ENCODE measurements around the gene GLT1D1.
A peak's percentile ranks its signal among the peaks of the same experiment; 100 is the strongest.

Gene GLT1D1

DNA sequence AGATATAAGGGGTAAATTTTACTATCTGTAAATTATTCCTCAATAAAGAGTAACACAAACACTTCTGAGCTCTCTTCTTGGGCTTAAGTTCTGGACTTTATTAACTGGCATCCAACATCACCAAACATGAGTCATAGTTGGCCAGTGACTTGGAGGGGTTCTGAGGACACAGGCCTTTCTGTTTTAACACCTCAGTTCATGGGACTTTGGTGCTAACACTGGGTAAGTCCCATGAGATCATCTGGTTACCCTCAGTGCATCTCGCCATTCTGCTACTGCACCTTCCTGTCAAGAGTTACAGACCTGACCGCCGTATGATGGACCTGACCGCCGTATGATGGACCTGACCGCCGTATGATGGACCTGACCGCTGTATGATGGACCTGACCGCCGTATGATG, 39.4 kb upstream of the GLT1D1 start:
- H3K9ac ChIP-seq (ENCODE audit: low read depth, low read length), result no peak overlapping the region
- peaks cover 47% of the 10 kb centered on the region for H3K36me3 ChIP-seq (ENCODE audit: control insufficient read depth, insufficient read depth, low read length)
- no peaks in the 10 kb centered on the region for H3K9me3 ChIP-seq (ENCODE audit: control insufficient read depth, insufficient read depth, low read length)
- no peak overlapping the region for H3K27ac ChIP-seq (ENCODE audit: low read depth, low read length)
- peaks cover 20% of the 10 kb centered on the region for H3K4me1 ChIP-seq (ENCODE audit: control insufficient read depth, insufficient read depth, low read length)
- no peak overlapping the region for H3K4me3 ChIP-seq (ENCODE audit: low read depth, low read length)
- H3K27me3 ChIP-seq (ENCODE audit: control insufficient read depth, insufficient read depth, low read length), result no peaks in the 10 kb centered on the region

DNA sequence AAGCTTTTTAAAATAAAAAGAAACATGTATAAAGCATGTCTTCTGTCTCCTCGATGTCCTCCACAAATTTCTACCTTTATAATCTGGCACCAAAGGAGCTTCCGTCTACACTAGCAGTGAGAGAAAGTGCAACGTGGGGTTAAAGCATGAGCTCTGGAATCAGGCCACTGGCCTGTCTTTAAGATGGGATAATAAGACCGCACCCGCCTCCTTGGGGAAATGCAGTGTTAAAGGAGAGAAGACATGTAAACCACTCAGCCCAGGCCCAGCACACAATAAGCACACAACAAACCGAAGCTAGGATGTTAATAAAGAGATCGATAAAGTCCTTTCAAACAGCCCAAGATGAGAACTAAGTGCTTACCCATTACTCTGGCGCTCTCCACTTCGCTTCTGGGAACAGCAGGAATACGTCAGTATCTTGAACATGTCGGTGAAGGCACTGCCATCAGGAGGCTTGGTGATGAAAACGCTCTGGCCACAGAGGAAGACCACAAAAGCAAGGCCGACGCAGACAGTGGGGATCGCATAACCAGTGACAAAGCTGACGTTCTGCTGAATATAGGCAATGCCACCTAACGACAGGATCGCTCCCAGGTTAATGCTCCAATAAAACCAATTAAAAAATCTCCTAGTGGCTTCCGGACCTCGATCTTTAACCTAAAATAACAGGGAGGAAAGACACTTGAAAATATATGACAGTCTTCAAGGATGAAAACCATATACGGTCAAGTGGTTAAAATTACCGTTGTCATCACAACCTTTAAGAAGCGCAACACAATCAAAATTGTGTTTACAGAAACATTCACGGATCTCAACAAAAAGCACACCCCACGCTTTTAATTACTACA, 38.6 kb upstream of the GLT1D1 start:
- Histone ChIP-seq H3K27ac (ENCODE audit: low read depth, low read length) (no peak overlapping the region), H3K4me1 (ENCODE audit: control insufficient read depth, insufficient read depth, low read length) (peaks cover 22% of the 10 kb centered on the region), H3K27me3 (ENCODE audit: control insufficient read depth, insufficient read depth, low read length) (no peaks in the 10 kb centered on the region), H3K4me3 (ENCODE audit: low read depth, low read length) (no peak overlapping the region), H3K36me3 (ENCODE audit: control insufficient read depth, insufficient read depth, low read length) (peaks cover 40% of the 10 kb centered on the region), H3K9ac (ENCODE audit: low read depth, low read length) (no peak overlapping the region), H3K9me3 (ENCODE audit: control insufficient read depth, insufficient read depth, low read length) (no peaks in the 10 kb centered on the region)

DNA sequence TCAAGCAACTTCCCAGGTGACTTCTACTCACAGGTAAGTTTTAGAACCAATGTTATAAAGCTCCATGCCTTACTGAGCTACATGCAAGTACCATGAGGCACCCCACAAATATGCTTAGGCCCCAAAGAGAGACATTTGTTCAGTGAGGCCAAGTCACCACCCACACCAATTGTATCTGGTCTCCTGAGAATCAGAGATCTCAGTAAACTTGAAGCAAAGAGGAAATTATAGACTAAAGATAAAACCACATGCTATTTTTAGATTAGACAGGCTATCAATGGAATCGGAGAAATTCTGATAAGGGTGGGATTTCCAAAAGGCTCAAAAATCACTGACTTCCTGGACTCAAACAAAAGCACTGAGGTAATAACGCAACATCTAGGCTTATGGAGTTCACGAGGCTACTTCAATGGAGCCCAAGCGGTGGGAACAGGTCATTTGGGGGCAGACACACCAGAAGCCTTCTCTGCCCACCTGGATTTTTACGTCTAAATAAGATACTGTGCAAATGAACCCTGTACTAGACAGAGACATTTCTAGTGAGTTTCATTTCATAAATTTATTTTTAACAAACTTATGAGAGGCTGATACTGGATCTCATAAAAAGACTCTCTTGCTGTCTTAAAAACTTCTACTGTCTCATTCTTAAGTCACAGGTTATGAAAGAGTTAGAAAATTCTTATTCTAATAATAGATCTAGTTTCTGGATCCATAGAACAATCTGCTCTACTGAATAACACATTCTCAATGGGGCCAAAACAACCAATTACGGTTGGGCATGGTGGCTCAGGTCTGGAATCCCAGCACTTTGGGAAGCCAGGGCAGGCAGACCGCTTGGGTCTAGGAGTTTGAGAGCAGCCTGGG, 37.3 kb upstream of the GLT1D1 start:
- H3K27ac ChIP-seq (ENCODE audit: low read depth, low read length), result no peak overlapping the region
- H3K9me3 ChIP-seq (ENCODE audit: control insufficient read depth, insufficient read depth, low read length), result no peaks in the 10 kb centered on the region
- peaks cover 41% of the 10 kb centered on the region for H3K36me3 ChIP-seq (ENCODE audit: control insufficient read depth, insufficient read depth, low read length)
- no peaks in the 10 kb centered on the region for H3K27me3 ChIP-seq (ENCODE audit: control insufficient read depth, insufficient read depth, low read length)
- H3K4me3 ChIP-seq (ENCODE audit: low read depth, low read length), result no peak overlapping the region
- no peak overlapping the region for H3K9ac ChIP-seq (ENCODE audit: low read depth, low read length)
- H3K4me1 ChIP-seq (ENCODE audit: control insufficient read depth, insufficient read depth, low read length), result peaks cover 33% of the 10 kb centered on the region

DNA sequence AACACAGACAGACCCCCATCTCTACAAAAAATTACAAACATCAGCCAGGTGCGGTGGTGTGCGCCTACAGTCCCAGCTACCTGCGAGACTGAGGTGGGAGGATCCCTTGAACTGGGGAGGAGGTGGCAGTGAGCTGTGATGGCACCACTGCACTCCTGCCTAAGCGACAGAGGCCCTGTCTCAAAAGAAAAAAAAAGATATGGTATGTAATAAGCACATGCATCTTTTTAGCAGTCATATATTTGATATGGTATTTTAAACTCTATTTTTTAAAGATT, 36.7 kb upstream of the GLT1D1 start:
- H3K9ac ChIP-seq (ENCODE audit: low read depth, low read length), result no peak overlapping the region
- H3K9me3 ChIP-seq (ENCODE audit: control insufficient read depth, insufficient read depth, low read length), result no peaks in the 10 kb centered on the region
- peaks cover 30% of the 10 kb centered on the region for H3K4me1 ChIP-seq (ENCODE audit: control insufficient read depth, insufficient read depth, low read length)
- no peak overlapping the region for H3K27ac ChIP-seq (ENCODE audit: low read depth, low read length)
- no peak overlapping the region for H3K4me3 ChIP-seq (ENCODE audit: low read depth, low read length)
- peaks cover 44% of the 10 kb centered on the region for H3K36me3 ChIP-seq (ENCODE audit: control insufficient read depth, insufficient read depth, low read length)
- no peaks in the 10 kb centered on the region for H3K27me3 ChIP-seq (ENCODE audit: control insufficient read depth, insufficient read depth, low read length)

DNA sequence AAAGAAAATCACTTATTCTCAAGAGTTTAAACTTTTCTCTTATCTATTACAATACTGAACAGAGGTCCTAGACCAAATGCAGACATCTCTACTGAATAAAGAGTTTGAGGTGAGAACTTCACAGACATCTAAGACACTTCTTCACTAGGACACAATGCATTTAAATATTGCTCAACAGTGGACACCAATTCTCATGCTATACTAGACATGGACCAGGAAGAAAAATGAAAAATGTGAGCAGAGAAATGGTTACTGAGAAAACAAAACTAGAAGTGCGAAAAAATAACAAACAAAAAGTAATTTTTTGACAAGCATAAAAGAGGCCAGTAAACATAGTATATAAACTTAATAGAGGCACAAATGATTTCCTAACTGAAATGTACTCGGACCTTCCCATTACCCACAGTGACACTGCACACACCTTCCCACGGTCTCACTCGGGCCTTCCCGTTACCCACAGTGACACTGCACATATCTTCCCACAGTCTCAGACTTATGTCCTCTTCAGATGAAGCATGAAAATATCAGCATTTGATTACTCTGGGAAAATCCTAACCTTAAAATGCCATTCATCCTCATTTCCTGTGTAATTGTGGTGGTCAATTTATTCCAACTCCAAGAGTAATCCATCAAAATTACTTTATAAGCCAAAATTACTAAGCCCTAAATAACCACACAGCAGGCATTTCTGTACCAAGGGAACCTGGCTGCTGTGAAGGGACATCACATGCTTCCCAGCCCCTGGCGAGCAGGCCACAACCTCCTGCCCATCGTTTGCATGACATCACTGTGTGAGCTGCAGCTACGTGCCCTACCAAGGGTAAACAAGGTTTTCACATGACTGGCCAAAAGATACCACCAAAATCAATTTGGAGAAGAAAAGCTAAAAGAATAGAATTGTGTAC, 35.9 kb upstream of the GLT1D1 start:
- H3K27me3 ChIP-seq (ENCODE audit: control insufficient read depth, insufficient read depth, low read length), result no peaks in the 10 kb centered on the region
- H3K9ac ChIP-seq (ENCODE audit: low read depth, low read length), result no peak overlapping the region
- H3K4me3 ChIP-seq (ENCODE audit: low read depth, low read length), result no peak overlapping the region
- H3K4me1 ChIP-seq (ENCODE audit: control insufficient read depth, insufficient read depth, low read length), result peaks cover 25% of the 10 kb centered on the region
- no peaks in the 10 kb centered on the region for H3K9me3 ChIP-seq (ENCODE audit: control insufficient read depth, insufficient read depth, low read length)
- peaks cover 40% of the 10 kb centered on the region for H3K36me3 ChIP-seq (ENCODE audit: control insufficient read depth, insufficient read depth, low read length)
- H3K27ac ChIP-seq (ENCODE audit: low read depth, low read length), result no peak overlapping the region

DNA sequence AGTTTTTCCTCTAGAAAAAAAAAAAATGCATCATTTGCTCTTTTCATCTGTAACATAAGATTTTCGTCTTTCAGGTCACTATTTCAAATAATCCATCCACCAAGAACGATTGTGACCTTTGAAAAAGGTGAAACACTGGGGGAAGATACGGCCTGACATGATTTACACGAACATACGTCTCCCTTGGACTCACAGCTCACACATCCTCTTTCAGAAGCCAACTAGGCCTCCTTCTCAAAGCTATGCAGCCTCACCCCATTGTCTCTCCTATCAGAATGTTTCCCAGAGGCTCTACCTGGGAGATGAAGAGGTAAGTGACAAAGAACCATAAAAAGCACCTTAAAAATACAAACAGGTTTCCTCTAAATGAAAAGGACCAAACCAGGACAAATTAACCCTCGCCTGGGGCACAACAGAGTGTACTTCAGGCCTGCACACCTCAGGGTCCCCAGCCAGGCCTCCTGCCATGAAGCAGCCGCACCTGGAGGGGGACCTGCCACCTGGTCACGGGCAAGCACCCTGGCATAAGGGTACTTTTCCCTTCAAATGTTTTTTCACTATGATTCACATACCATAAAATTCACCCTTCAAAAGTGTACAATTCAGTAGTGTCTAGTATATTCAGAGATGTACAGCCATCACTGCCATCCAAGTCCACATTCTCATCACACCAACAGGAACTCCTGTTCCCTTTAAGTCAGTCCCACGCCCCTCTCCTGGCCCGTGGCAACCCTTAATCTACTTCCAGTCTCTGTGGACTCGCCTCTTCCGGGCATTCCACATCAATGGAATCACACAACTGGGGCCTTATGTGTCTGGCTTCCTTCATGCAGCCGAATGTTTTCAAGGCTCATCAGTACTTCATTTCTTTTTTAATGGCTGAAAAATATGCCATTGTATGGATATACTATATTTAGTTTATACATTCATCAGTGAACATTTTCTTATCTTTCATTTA, 34.9 kb upstream of the GLT1D1 start:
- peaks cover 31% of the 10 kb centered on the region for H3K36me3 ChIP-seq (ENCODE audit: control insufficient read depth, insufficient read depth, low read length)
- H3K9ac ChIP-seq (ENCODE audit: low read depth, low read length), result no peak overlapping the region
- no peak overlapping the region for H3K4me3 ChIP-seq (ENCODE audit: low read depth, low read length)
- no peak overlapping the region for H3K27ac ChIP-seq (ENCODE audit: low read depth, low read length)
- H3K4me1 ChIP-seq (ENCODE audit: control insufficient read depth, insufficient read depth, low read length), result peaks cover 25% of the 10 kb centered on the region
- H3K9me3 ChIP-seq (ENCODE audit: control insufficient read depth, insufficient read depth, low read length), result no peaks in the 10 kb centered on the region
- no peaks in the 10 kb centered on the region for H3K27me3 ChIP-seq (ENCODE audit: control insufficient read depth, insufficient read depth, low read length)

DNA sequence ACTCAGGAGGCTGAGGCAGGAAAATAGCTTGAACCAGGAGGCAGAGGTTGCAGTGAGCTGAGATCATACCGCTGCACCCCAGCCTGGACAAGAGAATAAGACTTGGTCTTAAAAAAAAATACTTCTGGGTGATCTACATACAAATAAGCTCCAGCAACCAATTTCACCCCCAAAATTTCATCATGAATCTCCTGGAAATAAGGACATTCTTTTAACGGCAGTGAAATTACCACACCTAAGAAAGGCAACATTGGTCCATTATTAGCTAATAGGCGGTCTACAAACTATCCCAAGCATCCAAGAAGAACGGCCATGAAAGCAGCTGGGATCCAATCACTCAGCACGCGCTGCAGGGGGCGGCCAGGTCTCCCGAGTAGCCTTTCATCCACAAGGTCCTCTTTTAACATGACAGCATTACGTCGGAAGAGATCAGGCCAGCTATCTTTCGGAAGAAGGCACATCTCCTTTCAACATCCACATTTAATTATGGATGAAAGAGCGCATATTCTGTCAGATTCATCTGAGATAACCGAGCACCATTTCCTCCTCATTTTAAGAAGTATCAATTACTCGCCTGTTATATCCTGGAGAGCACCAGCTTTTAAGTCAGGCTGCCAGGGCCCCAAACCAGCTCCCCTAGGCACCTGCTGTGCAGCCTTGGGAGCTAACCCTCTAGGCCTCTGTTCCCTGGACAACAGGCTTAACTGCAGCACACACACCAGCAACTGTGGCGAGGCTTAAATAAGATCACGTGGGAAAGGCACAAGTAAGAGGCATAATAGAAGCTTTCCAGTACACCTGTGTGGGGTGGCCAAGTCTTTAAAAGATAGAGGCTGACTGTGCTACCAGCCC, 33.8 kb upstream of the GLT1D1 start:
- peak overlapping the region; percentile 17 for H3K27ac ChIP-seq (ENCODE audit: low read depth, low read length)
- no peak overlapping the region for H3K9ac ChIP-seq (ENCODE audit: low read depth, low read length)
- H3K4me3 ChIP-seq (ENCODE audit: low read depth, low read length), result no peak overlapping the region
- H3K4me1 ChIP-seq (ENCODE audit: control insufficient read depth, insufficient read depth, low read length), result peaks cover 25% of the 10 kb centered on the region
- no peaks in the 10 kb centered on the region for H3K9me3 ChIP-seq (ENCODE audit: control insufficient read depth, insufficient read depth, low read length)
- peaks cover 19% of the 10 kb centered on the region for H3K36me3 ChIP-seq (ENCODE audit: control insufficient read depth, insufficient read depth, low read length)
- H3K27me3 ChIP-seq (ENCODE audit: control insufficient read depth, insufficient read depth, low read length), result no peaks in the 10 kb centered on the region

DNA sequence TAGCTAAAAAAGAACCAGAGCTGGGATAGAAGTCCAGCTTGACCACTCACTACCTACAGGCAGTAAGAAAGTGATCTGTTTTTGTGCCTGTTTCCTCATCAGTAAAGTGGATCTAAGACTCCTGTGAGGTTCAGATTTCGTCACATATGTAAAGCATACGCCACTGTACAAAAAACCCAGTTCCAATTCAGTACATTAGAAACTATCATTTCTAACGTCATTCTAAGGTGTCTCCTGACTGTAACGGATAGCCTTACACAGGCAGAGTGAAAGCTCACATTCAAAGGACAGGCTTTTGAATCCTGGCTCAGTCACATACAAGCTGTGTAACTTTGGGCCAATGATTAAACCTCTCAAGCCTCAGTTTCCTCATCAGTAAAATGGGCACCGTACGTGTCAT, 33.0 kb upstream of the GLT1D1 start:
- Histone ChIP-seq H3K9ac (ENCODE audit: low read depth, low read length) (no peak overlapping the region), H3K4me3 (ENCODE audit: low read depth, low read length) (no peak overlapping the region), H3K27me3 (ENCODE audit: control insufficient read depth, insufficient read depth, low read length) (no peaks in the 10 kb centered on the region), H3K36me3 (ENCODE audit: control insufficient read depth, insufficient read depth, low read length) (peaks cover 13% of the 10 kb centered on the region), H3K4me1 (ENCODE audit: control insufficient read depth, insufficient read depth, low read length) (peaks cover 25% of the 10 kb centered on the region), H3K9me3 (ENCODE audit: control insufficient read depth, insufficient read depth, low read length) (no peaks in the 10 kb centered on the region), H3K27ac (ENCODE audit: low read depth, low read length) (peak overlapping the region; percentile 17)

DNA sequence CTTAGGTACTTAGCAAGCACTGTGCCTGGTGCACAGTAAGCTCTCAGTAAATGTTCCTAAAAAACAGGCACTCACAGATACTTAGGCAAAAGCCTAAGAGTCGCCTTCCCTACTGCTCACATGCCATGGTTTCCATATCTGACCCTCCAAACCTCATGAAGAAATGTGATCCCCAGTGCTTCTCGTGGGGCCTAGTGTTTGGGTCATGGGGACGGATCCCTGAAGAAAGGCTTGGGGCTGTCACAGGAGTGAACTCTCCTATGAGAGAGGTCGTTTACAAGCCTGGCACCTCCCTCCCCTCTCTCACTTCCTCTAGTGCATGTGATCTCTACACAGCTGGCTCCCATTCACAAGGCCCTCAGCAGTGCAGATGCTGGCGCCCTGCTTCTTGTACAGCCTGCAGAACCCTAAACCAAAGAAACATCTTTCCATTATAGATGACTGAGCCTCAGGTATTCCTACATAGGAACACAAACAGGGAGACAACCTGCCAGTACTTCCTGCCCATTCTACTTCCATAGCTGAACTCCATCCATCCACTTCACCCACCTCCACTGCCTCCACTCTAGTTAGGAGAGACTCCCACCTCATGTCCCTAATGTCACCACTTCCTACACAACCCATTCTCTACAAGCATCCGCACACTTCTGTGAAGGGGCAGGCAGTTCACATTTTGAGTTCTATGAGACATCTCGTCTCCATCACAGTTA, 32.4 kb upstream of the GLT1D1 start:
- Histone ChIP-seq H3K9me3 (ENCODE audit: control insufficient read depth, insufficient read depth, low read length) (no peaks in the 10 kb centered on the region), H3K36me3 (ENCODE audit: control insufficient read depth, insufficient read depth, low read length) (peaks cover 13% of the 10 kb centered on the region), H3K27ac (ENCODE audit: low read depth, low read length) (no peak overlapping the region), H3K4me3 (ENCODE audit: low read depth, low read length) (no peak overlapping the region), H3K4me1 (ENCODE audit: control insufficient read depth, insufficient read depth, low read length) (peaks cover 25% of the 10 kb centered on the region), H3K9ac (ENCODE audit: low read depth, low read length) (no peak overlapping the region), H3K27me3 (ENCODE audit: control insufficient read depth, insufficient read depth, low read length) (no peaks in the 10 kb centered on the region)
